ENCODE measurements around the gene TMTC1. TPM values are rescaled to one million over a fixed set of nuclear protein-coding genes. Genes with fewer than 3 reads are reported as not detected.

Gene TMTC1
- total RNA-seq, 1 experiment from 2014 or later: 4.8 TPM

GRCh38 chr12:29743077-29743476 lies 40.7 kb downstream of the TMTC1 start:
- CTCF ChIA-PET: no interaction called here
- H3K36me3 ChIP-seq (ENCODE audit: low read depth): no peaks in the 10 kb centered on the region
- H3K9me3 ChIP-seq (ENCODE audit: insufficient read depth, low read depth): no peaks in the 10 kb centered on the region
- no peaks in the 10 kb centered on the region for H3K27me3 ChIP-seq (ENCODE audit: insufficient read depth, low read depth)
- H2AFZ ChIP-seq: no peak overlapping the region
- H4K20me1 ChIP-seq (ENCODE audit: insufficient read depth): no peaks in the 10 kb centered on the region
- BruUV-seq (replicated peaks): no TSS peak
- H3F3A ChIP-seq (ENCODE audit: insufficient read depth, low read depth): no peaks in the 10 kb centered on the region
- POLR2A ChIA-PET (ENCODE audit: unreplicated experiment): no interaction called here
- TF ChIP-seq CTCF (conservative IDR thresholded peaks at IDR 0.05): no peak
- no peak for TF ChIP-seq EZH2 (IDR thresholded peaks at IDR 0.05; ENCODE audit: low read depth)
- H3K79me2 ChIP-seq (ENCODE audit: low read depth): no peaks in the 10 kb centered on the region
- no peaks in the 10 kb centered on the region for H3K4me1 ChIP-seq (replicated peaks; ENCODE audit: insufficient read depth)
- H3K4me3 ChIP-seq: no peak overlapping the region
- H3K27ac ChIP-seq: no peak overlapping the region
- DNase-seq: no peak
- intact Hi-C loops (cut with micrococcal nuclease; ENCODE audit: unreplicated experiment): no loop called here
- H3K9me2 ChIP-seq (ENCODE audit: insufficient read depth): no peaks in the 10 kb centered on the region
- no peak overlapping the region for H3K4me2 ChIP-seq

GRCh38 chr12:29742646-29743045 lies 41.1 kb downstream of the TMTC1 start:
- intact Hi-C loops (cut with micrococcal nuclease; ENCODE audit: unreplicated experiment): no loop called here
- TF ChIP-seq EZH2 (IDR thresholded peaks at IDR 0.05; ENCODE audit: low read depth): no peak
- TF ChIP-seq CTCF (conservative IDR thresholded peaks at IDR 0.05): no peak
- H3K4me2 ChIP-seq: no peak overlapping the region
- no peaks in the 10 kb centered on the region for H3K36me3 ChIP-seq (ENCODE audit: low read depth)
- no peak overlapping the region for H3K27ac ChIP-seq
- no peaks in the 10 kb centered on the region for H4K20me1 ChIP-seq (ENCODE audit: insufficient read depth)
- ChIA-PET POLR2A (ENCODE audit: unreplicated experiment) (no interaction called here), CTCF (no interaction called here)
- H3F3A ChIP-seq (ENCODE audit: insufficient read depth, low read depth): no peaks in the 10 kb centered on the region
- no peaks in the 10 kb centered on the region for H3K9me3 ChIP-seq (ENCODE audit: insufficient read depth, low read depth)
- DNase-seq: no peak
- H3K27me3 ChIP-seq (ENCODE audit: insufficient read depth, low read depth): no peaks in the 10 kb centered on the region
- no TSS peak for BruUV-seq (replicated peaks)
- no peaks in the 10 kb centered on the region for H3K4me1 ChIP-seq (replicated peaks; ENCODE audit: insufficient read depth)
- no peaks in the 10 kb centered on the region for H3K9me2 ChIP-seq (ENCODE audit: insufficient read depth)
- no peak overlapping the region for H2AFZ ChIP-seq
- no peak overlapping the region for H3K4me3 ChIP-seq
- no peaks in the 10 kb centered on the region for H3K79me2 ChIP-seq (ENCODE audit: low read depth)

- no TSS peak for BruUV-seq (replicated peaks)
- Histone ChIP-seq H3K27ac (no peak overlapping the region), H3F3A (ENCODE audit: insufficient read depth, low read depth) (no peaks in the 10 kb centered on the region), H3K79me2 (ENCODE audit: low read depth) (no peaks in the 10 kb centered on the region), H3K9me2 (ENCODE audit: insufficient read depth) (no peaks in the 10 kb centered on the region), H3K27me3 (ENCODE audit: insufficient read depth, low read depth) (no peaks in the 10 kb centered on the region), H3K4me1 (replicated peaks; ENCODE audit: insufficient read depth) (no peaks in the 10 kb centered on the region), H2AFZ (no peak overlapping the region), H3K36me3 (ENCODE audit: low read depth) (no peaks in the 10 kb centered on the region), H3K4me2 (no peak overlapping the region), H3K4me3 (no peak overlapping the region), H4K20me1 (ENCODE audit: insufficient read depth) (no peaks in the 10 kb centered on the region), H3K9me3 (ENCODE audit: insufficient read depth, low read depth) (no peaks in the 10 kb centered on the region)
- intact Hi-C loops (cut with micrococcal nuclease; ENCODE audit: unreplicated experiment): no loop called here
- ChIA-PET POLR2A (ENCODE audit: unreplicated experiment) (no interaction called here), CTCF (no interaction called here)
- no peak for TF ChIP-seq CTCF (conservative IDR thresholded peaks at IDR 0.05)
- no peak for TF ChIP-seq EZH2 (IDR thresholded peaks at IDR 0.05; ENCODE audit: low read depth)
- DNase-seq: no peak
Observed at GRCh38 chr12:29741342-29742241, 42.1 kb downstream of the TMTC1 start.
